Activated CD8-positive, alpha-beta memory T cell treated with anti-CD3 and anti-CD28 coated beads, Interleukin-2, amount 10 ng/mL, durations not matched to agents 7 days and 5 days (primary cell): ENCODE results near the gene GRK2. TPM values are rescaled to one million over a fixed set of nuclear protein-coding genes. Genes with fewer than 3 reads are reported as not detected.
"Not testable (repeated sequence)": the region's sequence is repeated elsewhere in the genome, so short reads cannot be mapped to it uniquely, and the experiment has no call there.

Source experiments
- ATAC-seq: fragments of 150-1000 bp; cut with Tn5 transposase; one replicate; pipeline ENCODE4 v1.10.0; 2021; ENCODE audit warnings: moderate library complexity
- CTCF ChIA-PET: fragments of 350-600 bp; sonication (Branson Sonifier 250); formaldehyde crosslinking; loops from one replicate; lab custom pipeline; 2021; ENCODE audit warnings: antibody characterized with exemption; lab: Charles Lee
- DNase-seq: peaks from one replicate; pipeline ENCODE4 v3.0.0-alpha.2; 2020
- H3K27ac Mint-ChIP-seq: one replicate; pipeline ENCODE4 v1.8.0; 2021; ENCODE audit warnings: mild to moderate bottlenecking, mixed read lengths
- H3K27me3 Mint-ChIP-seq: one replicate; pipeline ENCODE4 v1.8.0; 2021; ENCODE audit warnings: mixed read lengths
- H3K36me3 Mint-ChIP-seq: one replicate; pipeline ENCODE4 v1.8.0; 2021; ENCODE audit warnings: mild to moderate bottlenecking, mixed read lengths
- H3K4me1 Mint-ChIP-seq: one replicate; pipeline ENCODE4 v1.8.0; 2021; ENCODE audit warnings: mixed read lengths
- H3K4me3 Mint-ChIP-seq: one replicate; pipeline ENCODE4 v1.8.0; 2021; ENCODE audit warnings: mild to moderate bottlenecking, moderate library complexity, mixed read lengths
- H3K9me3 Mint-ChIP-seq: one replicate; pipeline ENCODE4 v1.8.0; 2022; ENCODE audit warnings: low read depth, mixed read lengths
- total RNA-seq, 2 experiments: library from RNA; stranded (reverse); gene quantifications; one replicate each; pipeline ENCODE4 v1.2.3, GENCODE V29; 2021

Gene GRK2
- total RNA-seq, 2 experiments from 2014 or later = 366 to 402 TPM

DNA sequence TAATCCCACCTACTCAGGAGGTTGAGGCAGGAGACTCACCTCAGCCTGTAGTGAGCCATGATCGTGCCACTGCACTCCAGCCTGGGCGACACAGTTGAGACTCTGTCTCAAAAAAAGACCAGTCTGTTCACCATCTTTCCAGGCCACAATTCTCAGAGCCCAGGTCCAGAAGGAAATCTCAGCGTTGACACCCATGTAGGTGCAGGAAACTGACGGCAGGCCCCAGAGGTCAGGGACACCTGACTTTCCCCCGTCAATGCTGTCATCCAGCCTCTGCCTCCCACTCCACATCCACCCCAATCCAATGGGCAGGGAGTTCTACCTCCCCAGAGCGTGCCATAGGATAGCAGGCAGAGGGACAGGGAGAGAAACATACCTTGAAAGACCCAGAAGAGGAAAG is 5.9 kb upstream of the GRK2 start:
- Mint-ChIP-seq H3K4me3 (no peak overlapping the region), H3K27ac (no peak overlapping the region), H3K36me3 (peaks cover 15% of the 10 kb centered on the region), H3K4me1 (peaks cover 43% of the 10 kb centered on the region), H3K27me3 (peaks cover 4% of the 10 kb centered on the region), H3K9me3 (no peaks in the 10 kb centered on the region)
- CTCF ChIA-PET = interaction anchor here (0.7 to 4.1 kb wide), 2 partner anchors 121 to 758 kb away, joined by 3 to 21 read pairs; no protein-coding TSS in a partner anchor
- ATAC-seq (no peak), DNase-seq (no peak)

DNA sequence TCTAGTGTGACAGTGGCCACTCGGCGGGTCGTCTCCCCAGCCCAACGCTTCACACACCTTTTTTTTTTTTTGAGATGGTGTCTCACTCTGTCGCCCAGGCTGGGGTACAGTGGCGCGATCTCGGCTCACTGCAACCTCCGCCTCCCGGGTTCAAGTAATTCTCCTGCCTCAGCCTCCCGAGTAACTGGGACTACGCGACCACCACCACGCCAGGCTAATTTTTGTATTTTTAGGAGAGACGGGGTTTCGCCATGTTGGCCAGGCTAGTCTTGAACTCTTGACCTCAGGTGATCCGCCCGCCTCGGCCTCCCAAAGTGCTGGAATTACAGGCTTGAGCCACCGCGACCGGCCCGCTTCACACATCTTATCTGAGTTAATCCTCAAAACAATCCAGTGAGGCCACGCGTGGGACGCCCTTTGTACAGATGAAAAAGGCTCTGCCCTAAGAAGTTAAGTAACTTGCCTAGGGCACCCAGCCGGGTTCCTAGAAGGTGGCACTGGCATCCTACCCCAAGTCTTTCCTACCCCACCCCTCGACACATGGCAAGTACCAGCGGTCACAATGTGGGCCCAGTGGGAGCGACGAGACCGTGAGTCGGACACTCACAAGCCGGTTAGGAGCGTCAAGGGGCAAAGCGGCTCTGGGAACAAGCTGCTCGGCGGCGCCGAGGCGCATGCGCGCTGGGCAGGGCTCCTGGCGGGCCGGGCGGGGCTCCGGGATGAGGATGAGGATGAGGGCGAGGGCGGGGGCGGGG is 5.2 kb upstream of the GRK2 start:
- ATAC-seq, H3K9me3 Mint-ChIP-seq, H3K36me3 Mint-ChIP-seq, H3K27ac Mint-ChIP-seq, H3K27me3 Mint-ChIP-seq: not testable (repeated sequence)
- CTCF ChIA-PET = interaction anchor here (0.7 to 4.9 kb wide), 18 partner anchors 8 to 322 kb away, joined by 3 to 153 read pairs (median 10); partner anchors contain the start of genes ANKRD13D, CLCF1, POLD4 and PPP1CA
- peak; percentile 66 for DNase-seq
- Mint-ChIP-seq H3K4me3 (peak overlapping the region; percentile 40), H3K4me1 (peaks cover 49% of the 10 kb centered on the region)

DNA sequence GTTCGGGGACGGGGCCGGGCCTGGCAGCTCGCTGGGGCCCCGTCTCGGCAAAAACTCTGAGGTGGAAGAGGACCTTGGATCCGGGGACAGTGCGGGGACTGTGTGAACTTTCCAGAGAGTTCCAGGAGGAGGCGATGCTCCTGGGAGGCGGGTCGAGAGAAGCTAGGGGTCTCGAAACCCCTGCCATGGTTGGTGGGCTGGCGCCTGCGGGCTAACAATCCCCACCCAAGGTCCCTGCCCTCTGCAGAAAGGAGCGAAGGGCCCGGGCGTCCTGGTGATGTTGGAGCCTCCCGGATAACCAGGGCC is 4.7 kb upstream of the GRK2 start:
- H3K9me3 Mint-ChIP-seq = no peaks in the 10 kb centered on the region
- peaks cover 50% of the 10 kb centered on the region for H3K4me1 Mint-ChIP-seq
- DNase-seq = no peak
- peaks cover 8% of the 10 kb centered on the region for H3K36me3 Mint-ChIP-seq
- CTCF ChIA-PET = interaction anchor here (0.7 to 4.9 kb wide), 26 partner anchors 8 to 321 kb away, joined by 3 to 153 read pairs (median 8); partner anchors contain the start of genes ANKRD13D, CLCF1, POLD4 and PPP1CA
- H3K27me3 Mint-ChIP-seq = peaks cover 4% of the 10 kb centered on the region
- no peak overlapping the region for H3K27ac Mint-ChIP-seq
- no peak overlapping the region for H3K4me3 Mint-ChIP-seq
- ATAC-seq = no peak

DNA sequence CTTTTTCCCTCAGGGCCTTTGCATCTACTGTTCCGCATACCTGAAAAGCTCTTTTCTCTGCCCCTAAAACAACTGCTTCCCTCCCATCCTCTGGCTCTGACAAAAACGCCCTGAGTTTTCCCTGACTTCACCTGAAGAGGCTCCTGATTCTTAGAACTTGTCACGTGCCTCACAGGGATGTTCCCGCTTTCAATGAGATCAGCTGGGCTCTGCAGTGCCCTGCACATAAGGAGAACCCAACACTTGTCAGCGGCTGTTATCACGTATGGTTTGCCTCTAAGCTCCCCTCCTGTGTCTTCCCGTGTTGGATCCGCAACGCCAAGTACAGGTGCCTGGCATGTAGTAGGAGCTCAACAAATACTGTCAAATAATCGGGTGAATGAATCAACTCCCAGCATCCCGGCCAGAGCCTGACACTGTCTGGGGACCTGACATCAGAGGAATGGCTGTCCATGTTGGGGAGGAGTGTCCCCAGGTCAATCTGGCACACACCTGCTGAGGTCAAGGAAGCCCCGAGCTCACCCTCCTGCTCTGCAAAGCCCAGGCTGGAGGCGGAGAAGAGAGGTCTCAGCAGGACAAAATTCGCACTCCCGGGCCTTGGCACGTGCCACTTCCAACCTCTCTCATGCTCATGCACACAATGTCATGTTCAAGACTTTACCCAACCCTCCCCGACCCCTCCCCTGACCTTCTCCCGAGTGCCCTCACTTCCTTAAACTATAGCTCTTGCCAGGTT is 4.2 kb upstream of the GRK2 start:
- peak overlapping the region; percentile 77 for H3K27ac Mint-ChIP-seq
- peak overlapping the region; percentile 24 for H3K4me3 Mint-ChIP-seq
- DNase-seq (no peak), ATAC-seq (no peak)
- peaks cover 4% of the 10 kb centered on the region for H3K36me3 Mint-ChIP-seq
- H3K27me3 Mint-ChIP-seq = peaks cover 4% of the 10 kb centered on the region
- peaks cover 50% of the 10 kb centered on the region for H3K4me1 Mint-ChIP-seq
- CTCF ChIA-PET = interaction anchor here (0.7 to 4.9 kb wide), 34 partner anchors 9 to 321 kb away, joined by 3 to 153 read pairs (median 4); partner anchors contain the start of genes ANKRD13D, CLCF1, POLD4 and PPP1CA
- H3K9me3 Mint-ChIP-seq = no peaks in the 10 kb centered on the region

DNA sequence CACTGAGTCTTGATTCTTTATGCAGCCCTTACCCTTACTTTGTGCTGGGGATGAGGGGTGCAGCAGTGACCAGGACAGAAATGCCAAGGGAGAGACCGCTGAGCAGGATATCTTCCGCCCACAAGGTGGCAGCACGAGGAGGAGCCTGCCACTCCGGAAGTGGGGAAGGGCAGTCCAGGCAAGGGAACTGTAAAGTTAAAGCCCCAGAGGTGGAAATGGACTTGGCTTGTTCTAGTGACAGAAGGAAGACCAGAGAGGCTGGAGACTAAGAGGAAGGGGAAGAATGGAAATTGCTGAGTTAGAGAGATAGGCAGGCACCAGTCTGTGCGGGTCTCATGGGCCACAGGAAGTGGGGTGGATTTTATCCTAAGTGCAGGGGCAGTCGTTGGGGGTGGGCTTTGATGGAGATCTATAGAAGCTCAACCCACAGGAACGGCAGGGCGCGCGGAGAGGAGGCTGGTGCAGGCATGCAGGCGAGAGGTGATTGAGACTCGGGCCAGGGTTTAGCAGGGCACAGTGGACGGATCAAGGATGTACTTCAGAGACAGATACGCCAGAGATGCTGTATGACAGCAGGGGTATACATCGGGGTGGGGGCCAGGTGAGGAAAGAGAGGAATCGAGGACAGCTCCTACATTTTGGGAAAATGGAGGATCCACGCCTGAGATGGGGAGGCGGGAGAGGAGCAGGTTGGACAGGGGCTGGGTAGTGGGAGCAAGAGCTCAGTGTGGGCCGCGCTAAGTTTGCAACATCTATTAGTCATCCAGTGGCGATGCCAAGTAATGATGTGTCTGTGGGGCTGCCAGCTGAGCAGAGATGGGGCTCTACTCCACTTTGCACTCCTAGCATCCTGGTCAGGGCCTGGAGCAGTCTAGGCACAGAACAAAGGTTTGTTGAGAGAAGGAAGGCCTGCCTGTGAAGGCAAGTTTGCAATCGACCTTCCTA is 3.3 kb upstream of the GRK2 start:
- CTCF ChIA-PET = interaction anchor here (0.5 to 4.9 kb wide), 33 partner anchors 9 to 320 kb away, joined by 3 to 153 read pairs (median 7); partner anchors contain the start of genes ANKRD13D, POLD4, PPP1CA and RAD9A
- Mint-ChIP-seq H3K27ac (peak overlapping the region; percentile 77), H3K4me3 (peak overlapping the region; percentile 24), H3K36me3 (peaks cover 11% of the 10 kb centered on the region), H3K9me3 (no peaks in the 10 kb centered on the region), H3K4me1 (peaks cover 52% of the 10 kb centered on the region), H3K27me3 (peaks cover 4% of the 10 kb centered on the region)
- DNase-seq = peak; percentile 86
- peak; percentile 48 for ATAC-seq

DNA sequence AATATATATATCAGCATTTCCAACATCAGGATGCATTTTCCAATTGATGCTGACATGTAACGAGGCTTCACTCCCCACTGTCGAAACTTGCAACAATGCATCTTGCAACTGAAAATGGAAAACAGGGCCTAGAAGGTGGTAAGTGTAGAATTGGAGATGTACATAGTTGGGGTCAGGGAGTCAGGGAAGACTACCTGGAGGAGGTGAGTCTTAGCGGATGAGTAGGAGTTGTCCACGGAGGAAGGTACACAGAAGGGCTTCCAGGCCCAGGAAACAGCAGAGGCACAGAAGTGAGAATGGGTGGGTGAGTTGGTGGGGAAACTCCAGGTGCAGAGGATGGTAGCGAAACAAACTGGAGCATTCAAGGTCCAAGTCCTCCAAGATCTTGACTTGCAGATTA is 2.0 kb upstream of the GRK2 start:
- no peak for ATAC-seq
- DNase-seq = no peak
- Mint-ChIP-seq H3K27me3 (peaks cover 4% of the 10 kb centered on the region), H3K27ac (peak overlapping the region; percentile 70), H3K4me1 (peaks cover 55% of the 10 kb centered on the region), H3K9me3 (no peaks in the 10 kb centered on the region), H3K36me3 (peaks cover 22% of the 10 kb centered on the region), H3K4me3 (no peak overlapping the region)
- CTCF ChIA-PET = interaction anchor here (0.9 to 4.9 kb wide), 7 partner anchors 10 to 117 kb away, joined by 3 to 153 read pairs (median 21); partner anchors contain the start of genes ANKRD13D and POLD4

DNA sequence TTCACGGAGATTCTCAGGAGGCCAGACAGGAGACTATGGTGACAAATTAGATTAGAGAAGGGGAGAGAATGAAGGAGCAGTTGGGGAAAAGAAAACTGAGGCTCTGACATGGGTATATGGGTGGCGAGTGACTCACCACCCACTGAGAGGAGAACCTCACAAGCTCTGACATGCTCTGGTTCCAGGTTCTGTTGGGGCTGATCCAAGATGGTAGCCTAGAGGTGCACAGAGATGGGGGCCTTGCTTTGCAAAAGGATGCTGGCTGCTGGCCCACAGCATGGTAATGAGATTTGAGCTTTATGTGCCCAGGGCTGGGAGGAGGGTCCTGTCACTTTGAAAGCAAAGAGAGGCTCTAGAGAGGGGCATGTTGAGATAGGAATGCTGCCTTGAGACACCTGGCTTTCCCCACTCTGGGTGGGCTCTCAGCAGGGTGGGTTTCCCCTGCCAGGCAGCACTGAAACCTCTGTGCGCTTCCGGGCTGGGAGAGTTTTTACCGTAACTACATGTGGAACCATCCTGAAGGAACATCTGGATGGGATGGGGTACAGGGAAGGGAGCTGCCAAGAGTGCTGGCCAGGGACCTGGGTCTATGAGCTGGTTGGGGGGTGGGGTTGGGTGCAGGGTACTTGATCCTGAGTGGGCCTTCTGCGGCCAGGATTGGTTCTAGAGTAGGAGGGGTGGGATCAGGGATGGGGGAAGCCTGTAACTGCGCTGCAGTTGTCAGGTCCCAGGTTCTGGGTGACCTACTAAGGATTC is 1.2 kb upstream of the GRK2 start:
- ATAC-seq (no peak), DNase-seq (no peak)
- CTCF ChIA-PET = interaction anchor here (0.6 to 4.9 kb wide), 9 partner anchors 9 to 136 kb away, joined by 3 to 153 read pairs (median 4); partner anchors contain the start of genes ANKRD13D, POLD4 and PPP1CA
- peaks cover 63% of the 10 kb centered on the region for H3K4me1 Mint-ChIP-seq
- H3K27ac Mint-ChIP-seq = peak overlapping the region; percentile 70
- peaks cover 30% of the 10 kb centered on the region for H3K36me3 Mint-ChIP-seq
- H3K4me3 Mint-ChIP-seq = peak overlapping the region; percentile 62
- no peaks in the 10 kb centered on the region for H3K9me3 Mint-ChIP-seq
- peaks cover 4% of the 10 kb centered on the region for H3K27me3 Mint-ChIP-seq

DNA sequence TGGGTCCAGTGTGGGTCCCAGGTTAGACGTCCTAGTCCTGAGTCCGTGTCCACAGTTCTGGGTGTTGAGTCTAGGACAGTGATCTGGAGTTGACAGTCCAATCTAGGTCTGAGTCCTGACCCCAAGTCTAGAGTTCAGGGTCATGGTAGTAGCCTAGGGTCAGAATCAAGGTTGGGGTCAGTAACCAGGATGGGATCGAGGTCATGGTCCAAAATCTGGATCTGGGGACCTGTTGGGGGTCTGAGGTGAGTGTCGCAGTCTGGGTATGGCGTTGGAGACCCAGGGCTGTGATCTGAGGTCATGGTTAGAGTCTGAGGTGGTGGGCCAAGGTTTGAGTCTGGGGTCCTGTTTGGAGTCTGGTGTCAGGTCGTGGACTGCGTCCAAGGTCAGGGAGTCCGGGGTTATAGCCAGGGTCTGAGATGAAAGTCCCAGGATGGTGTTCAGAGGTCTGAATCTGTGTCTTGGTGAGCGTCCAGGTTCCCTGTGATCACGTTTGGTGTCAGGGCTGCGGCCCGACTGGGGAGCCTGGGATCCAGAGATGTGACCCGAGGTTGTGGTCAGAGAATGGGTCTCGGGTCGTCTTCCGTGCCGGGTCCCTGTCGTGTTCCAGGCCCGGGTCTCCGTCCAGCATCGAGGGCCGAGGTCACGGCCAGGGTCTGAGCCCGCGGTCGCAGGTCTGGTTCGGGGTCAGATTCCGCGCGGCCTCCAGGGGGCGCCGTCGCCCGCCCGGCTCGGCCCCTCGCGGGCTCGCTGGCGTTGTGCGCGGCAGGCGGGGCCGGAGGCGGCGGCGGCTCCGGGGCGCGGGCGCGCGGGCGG is 432 bp upstream of the GRK2 start:
- Mint-ChIP-seq H3K27me3 (peaks cover 4% of the 10 kb centered on the region), H3K36me3 (peaks cover 38% of the 10 kb centered on the region), H3K9me3 (no peaks in the 10 kb centered on the region), H3K4me1 (peaks cover 69% of the 10 kb centered on the region), H3K4me3 (peak overlapping the region; percentile 62), H3K27ac (peak overlapping the region; percentile 79)
- CTCF ChIA-PET = interaction anchor here (1.1 to 9.3 kb wide), 13 partner anchors 12 to 117 kb away, joined by 3 to 153 read pairs (median 7); partner anchors contain the start of genes ANKRD13D and POLD4
- peak; percentile 82 for DNase-seq
- peak; percentile 48 for ATAC-seq

DNA sequence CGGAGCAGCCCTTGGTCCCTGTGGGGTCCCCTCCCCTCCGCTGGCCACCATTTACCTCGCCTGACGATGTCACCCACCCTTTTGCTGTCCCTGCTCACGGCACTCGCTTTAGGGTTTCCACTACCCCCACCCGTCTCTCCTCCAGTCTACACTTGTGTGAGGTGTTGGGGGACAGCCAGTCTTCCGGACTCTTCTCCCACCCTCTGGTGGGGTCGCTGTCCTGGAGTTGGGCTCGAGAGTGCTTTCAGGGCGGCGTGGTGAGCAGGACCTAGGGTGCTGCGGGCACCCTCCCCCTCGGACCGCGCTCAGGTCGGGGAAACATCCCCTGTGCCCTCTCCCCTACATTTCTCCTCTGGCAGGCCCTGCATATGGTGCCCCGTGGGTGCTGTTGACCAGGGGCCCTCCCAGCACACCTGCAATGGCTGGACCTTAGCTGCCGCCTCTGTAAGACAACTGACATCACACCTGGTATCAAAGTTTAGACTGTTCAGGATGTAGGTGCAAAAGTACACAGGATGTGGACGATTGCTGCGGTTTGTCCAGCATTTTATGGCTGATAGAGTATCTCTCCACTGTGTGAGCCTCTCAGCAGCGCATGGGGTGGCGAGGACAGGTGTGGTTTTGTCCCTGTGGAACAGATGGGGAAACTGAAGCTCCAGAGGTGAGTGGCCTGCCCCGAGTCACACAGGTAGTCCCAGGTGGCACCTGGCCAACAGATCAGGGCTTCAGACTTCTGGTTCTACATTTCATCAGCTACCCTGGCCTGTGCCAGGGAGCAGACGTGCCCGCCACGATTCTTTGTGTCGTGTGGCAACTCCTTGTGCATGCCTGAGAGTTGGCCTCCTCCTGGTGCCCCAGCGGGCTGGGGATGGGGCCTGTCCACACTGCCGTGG is 1.2 kb downstream of the GRK2 start:
- peaks cover 52% of the 10 kb centered on the region for H3K36me3 Mint-ChIP-seq
- H3K9me3 Mint-ChIP-seq = no peaks in the 10 kb centered on the region
- H3K27ac Mint-ChIP-seq = peak overlapping the region; percentile 98
- DNase-seq = peak; percentile 82
- ATAC-seq = peak; percentile 1
- peaks cover 76% of the 10 kb centered on the region for H3K4me1 Mint-ChIP-seq
- H3K4me3 Mint-ChIP-seq = peak overlapping the region; percentile 99
- CTCF ChIA-PET = interaction anchor here (0.6 to 9.3 kb wide), 15 partner anchors 11 to 115 kb away, joined by 3 to 137 read pairs (median 6); partner anchors contain the start of genes ANKRD13D and POLD4
- H3K27me3 Mint-ChIP-seq = no peaks in the 10 kb centered on the region

DNA sequence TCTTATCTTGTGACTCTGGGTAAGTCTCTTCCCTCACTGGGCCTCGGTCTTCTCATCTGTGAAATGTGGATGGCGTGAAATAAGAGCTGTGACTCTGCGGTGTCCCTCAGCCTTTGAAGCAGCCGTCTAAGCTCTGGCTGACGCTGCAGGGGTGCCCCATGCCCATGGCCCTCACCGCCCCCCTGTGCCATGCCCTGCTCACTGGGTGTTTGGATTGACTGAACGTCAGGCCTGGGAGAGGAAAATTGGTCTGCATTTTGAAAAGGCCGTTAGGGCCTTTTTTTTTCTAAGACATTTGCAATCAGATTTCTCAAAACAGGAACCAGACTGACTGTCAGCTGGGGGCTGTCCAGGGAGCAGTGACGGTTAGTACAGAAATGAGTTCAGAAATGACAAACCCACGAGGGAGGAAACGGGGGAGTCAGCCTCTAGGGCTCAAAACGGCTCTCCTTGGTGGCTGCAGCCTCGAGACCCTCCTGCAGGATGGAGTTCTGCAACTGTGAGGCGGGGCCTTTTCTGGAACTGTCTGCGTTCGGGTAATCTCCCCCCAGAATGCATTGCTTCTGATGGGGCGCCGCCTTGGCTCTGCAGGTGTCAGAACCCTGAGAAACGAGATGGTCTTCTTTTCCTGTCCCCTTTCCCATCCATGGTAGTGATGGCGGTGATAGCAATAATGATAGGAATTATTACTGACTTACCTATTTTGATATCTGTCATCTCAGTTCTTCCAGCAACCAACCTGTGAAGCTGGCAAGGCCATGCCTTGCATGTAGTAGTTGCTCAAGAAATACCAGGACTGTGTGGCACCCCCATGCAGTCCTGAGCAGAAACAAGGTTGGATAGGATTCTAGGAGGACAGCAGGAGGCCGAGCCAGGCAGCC is 2.0 kb downstream of the GRK2 start:
- no peaks in the 10 kb centered on the region for H3K27me3 Mint-ChIP-seq
- H3K4me3 Mint-ChIP-seq = peak overlapping the region; percentile 99
- peak; percentile 58 for ATAC-seq
- CTCF ChIA-PET = interaction anchor here (1.1 to 9.3 kb wide), 10 partner anchors 10 to 114 kb away, joined by 3 to 137 read pairs (median 8); partner anchors contain the start of genes ANKRD13D and POLD4
- peak; percentile 94 for DNase-seq
- no peaks in the 10 kb centered on the region for H3K9me3 Mint-ChIP-seq
- H3K36me3 Mint-ChIP-seq = peaks cover 57% of the 10 kb centered on the region
- H3K4me1 Mint-ChIP-seq = peaks cover 76% of the 10 kb centered on the region
- H3K27ac Mint-ChIP-seq = peak overlapping the region; percentile 98
